Ascending aorta (tissue), 2 donors: Measurements from ENCODE around the gene ONECUT3. TPM values are rescaled to one million over a fixed set of nuclear protein-coding genes. Genes with fewer than 3 reads are reported as not detected.
A peak's percentile ranks its signal among the peaks of the same experiment; 100 is the strongest.

Experiments
- DNase-seq, 2 donors: peaks; one replicate each; pipeline ENCODE4 v3.0.0-alpha.2; 2019; ENCODE audit warnings: low spot score in 2 of 2
- H3K27ac ChIP-seq, 2 donors: fragments of 200-600 bp; sonication (generic); one replicate each; pipeline ENCODE4 v1.5.1; 2016 to 2017; ENCODE audit warnings: mild to moderate bottlenecking in 1 of 2
- H3K27me3 ChIP-seq: fragments of 200-600 bp; sonication (generic); one replicate; pipeline ENCODE4 v1.5.1; 2017
- H3K36me3 ChIP-seq, 2 donors: fragments of 200-600 bp; sonication (generic); one replicate each; pipeline ENCODE4 v1.5.1; 2016
- H3K4me1 ChIP-seq, 2 donors: fragments of 200-600 bp; sonication (generic); one replicate each; pipeline ENCODE4 v1.5.1; 2016 to 2017; ENCODE audit warnings: mild to moderate bottlenecking in 1 of 2
- H3K4me3 ChIP-seq, 2 donors: fragments of 200-600 bp; sonication (generic); one replicate each; pipeline ENCODE4 v1.5.1; 2016 to 2017; ENCODE audit warnings: mild to moderate bottlenecking in 1 of 2
- H3K9me3 ChIP-seq, 2 donors: fragments of 200-600 bp; sonication (generic); one replicate each; pipeline ENCODE4 v1.5.1; 2016
- CTCF ChIP-seq, 3 experiments: fragments of 200-600 bp in 2 of 3; fragments of 450-650 bp in 1 of 3; sonication (generic) in 2 of 3; IDR thresholded peaks; one replicate each; pipeline ENCODE4 v1.5.1; 2016 to 2019; ENCODE audit warnings: antibody characterized with exemption in 3 of 3, mild to moderate bottlenecking in 1 of 3, moderate library complexity in 1 of 3
- intact Hi-C: fragments of 100-400 bp; cut with DNase I; formaldehyde crosslinking; loops from one replicate; pipeline ENCODE4 v1.15.1; 2023
- total RNA-seq: library from RNA; depleted of rRNA; stranded (reverse); fragments of >200 nt; gene quantifications from one replicate; pipeline ENCODE4 v1.1.0, GENCODE V29; 2016

Gene ONECUT3
- total RNA-seq, 1 donor from 2014 or later = not detected

GRCh38 chr19:1812426-1813191 lies 59.3 kb downstream of the ONECUT3 start:
- no peaks in the 10 kb centered on the region for H3K9me3 ChIP-seq
- peak; percentile 84 to 96 for DNase-seq
- H3K4me1 ChIP-seq = peaks cover 4 to 13% of the 10 kb centered on the region in 2 donors
- no peaks in the 10 kb centered on the region for H3K27me3 ChIP-seq
- H3K36me3 ChIP-seq = peaks cover 28 to 29% of the 10 kb centered on the region in 2 donors
- intact Hi-C loops = loop anchor here (1.0 kb wide), 1 partner anchor 160 kb away; the partner anchor contains the start of gene TCF3
- H3K27ac ChIP-seq = peak overlapping the region; percentile 65 to 78
- H3K4me3 ChIP-seq = peak overlapping the region; percentile 59 to 67
- peak in 2 of 3 experiments; percentile 55 to 58 for TF ChIP-seq CTCF (IDR thresholded peaks at IDR 0.05)

DNA sequence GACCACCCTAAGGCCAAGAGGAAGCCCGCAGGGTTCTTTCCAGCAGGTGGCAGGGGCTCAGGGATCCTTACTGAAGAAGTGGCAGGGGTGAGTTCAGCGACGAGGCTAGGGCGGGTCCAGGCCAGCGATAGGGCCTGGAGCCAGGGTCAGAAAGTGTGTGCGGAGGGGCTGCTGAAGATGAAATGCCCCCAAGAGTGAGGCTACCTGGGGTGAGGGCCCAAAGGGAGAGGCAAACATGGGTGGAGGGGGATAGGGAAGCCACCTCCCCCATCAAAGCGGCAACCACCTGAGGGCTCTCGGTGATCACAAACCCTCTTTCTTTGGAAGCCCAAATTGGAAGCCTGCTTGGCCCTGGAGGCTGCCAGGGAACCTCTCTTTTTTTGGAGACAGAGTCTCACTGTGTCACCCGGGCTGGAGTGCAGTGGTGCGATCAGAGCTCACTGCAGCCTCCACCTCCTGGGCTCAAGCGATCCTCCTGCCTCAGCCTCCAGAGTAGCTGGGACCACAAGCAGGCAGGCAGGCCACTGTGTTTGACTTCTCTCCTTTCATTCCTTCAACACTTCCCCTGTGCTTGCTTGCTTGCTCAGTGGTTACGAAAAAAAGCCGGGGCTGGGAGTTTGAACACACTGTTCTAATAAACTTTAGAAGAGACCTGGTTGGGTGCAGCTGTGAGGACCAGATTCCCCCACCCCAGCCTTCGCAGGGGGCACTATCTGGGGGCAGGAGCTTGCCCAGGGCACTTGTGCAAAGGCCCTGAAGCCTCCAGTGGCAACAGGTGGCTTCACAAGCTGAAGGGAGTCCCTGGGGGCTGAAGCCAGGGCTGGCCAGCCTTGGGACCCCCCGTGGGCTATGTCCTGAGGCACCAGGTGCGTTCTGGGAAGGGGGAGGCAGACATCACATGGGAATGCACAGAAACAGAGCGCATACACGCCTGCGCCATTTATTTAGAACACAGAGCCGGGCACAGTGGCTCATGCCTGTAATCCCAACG lies 60.2 kb downstream of the ONECUT3 start:
- no peak for DNase-seq
- Histone ChIP-seq H3K36me3 (peaks cover 37 to 38% of the 10 kb centered on the region in 2 donors), H3K4me3 (peak overlapping the region; percentile 59 to 67), H3K27me3 (no peaks in the 10 kb centered on the region), H3K9me3 (no peaks in the 10 kb centered on the region), H3K4me1 (peaks cover 4 to 13% of the 10 kb centered on the region in 2 donors), H3K27ac (no peak overlapping the region)
- intact Hi-C loops = no loop called here
- no peak for TF ChIP-seq CTCF (IDR thresholded peaks at IDR 0.05)

- Histone ChIP-seq H3K4me3 (no peak overlapping the region), H3K4me1 (peaks cover 4 to 13% of the 10 kb centered on the region in 2 donors), H3K36me3 (peaks cover 45 to 47% of the 10 kb centered on the region in 2 donors), H3K27ac (no peak overlapping the region), H3K27me3 (no peaks in the 10 kb centered on the region), H3K9me3 (no peaks in the 10 kb centered on the region)
- intact Hi-C loops = no loop called here
- DNase-seq = no peak
- no peak for TF ChIP-seq CTCF (IDR thresholded peaks at IDR 0.05)
Measured at GRCh38 chr19:1814391-1814790, 61.1 kb downstream of the ONECUT3 start.

DNA sequence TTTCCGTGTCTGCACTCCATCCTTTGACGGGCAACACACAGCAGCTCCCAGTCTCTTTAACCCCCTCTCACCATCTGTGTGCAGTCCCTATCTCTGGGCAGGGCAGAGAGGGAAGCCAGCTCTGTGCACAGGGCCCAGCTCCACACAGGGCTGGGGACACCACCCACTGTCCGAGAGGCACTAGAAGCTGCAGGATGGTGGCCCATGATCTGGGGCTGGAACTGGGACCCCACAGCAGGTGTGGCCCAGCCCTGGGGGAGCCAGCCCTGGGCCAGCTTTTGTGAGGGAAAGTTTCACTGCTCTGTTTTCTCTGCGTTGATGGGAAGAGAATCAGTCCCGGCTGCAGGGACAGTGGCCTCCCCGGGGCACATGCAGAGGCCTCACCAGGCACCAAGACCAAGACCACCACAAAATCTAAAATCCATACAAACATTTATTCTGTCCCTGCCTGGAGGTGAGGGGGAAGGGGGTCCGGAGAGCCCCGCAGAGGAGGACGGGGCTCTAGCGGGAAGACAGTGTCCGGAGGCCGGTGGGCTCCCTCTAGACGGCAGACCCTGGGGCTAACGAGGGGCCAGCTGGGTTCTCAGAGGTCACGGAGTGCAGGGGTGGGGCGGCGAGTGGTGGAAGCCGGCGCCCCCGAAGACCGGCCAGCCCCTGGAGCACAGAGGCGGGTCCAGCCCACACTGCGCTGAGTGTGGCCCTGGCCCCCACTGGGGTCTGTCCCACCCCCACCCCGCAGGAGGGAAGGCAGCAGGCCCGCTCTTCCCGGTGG lies 61.7 kb downstream of the ONECUT3 start:
- Histone ChIP-seq H3K4me1 (peaks cover 4 to 13% of the 10 kb centered on the region in 2 donors), H3K27ac (no peak overlapping the region), H3K4me3 (no peak overlapping the region), H3K9me3 (no peaks in the 10 kb centered on the region), H3K27me3 (no peaks in the 10 kb centered on the region), H3K36me3 (peaks cover 51 to 53% of the 10 kb centered on the region in 2 donors)
- intact Hi-C loops = no loop called here
- no peak for DNase-seq
- no peak for TF ChIP-seq CTCF (IDR thresholded peaks at IDR 0.05)
